GM21619 (cell line): ENCODE results near the gene NR2F1.

Source experiments
- ATAC-seq: cut with Tn5 transposase; IDR thresholded peaks from one replicate; pipeline ENCODE4 v1.9.1; 2021; ENCODE audit not compliant: unreplicated experiment

The NR2F1 gene

GRCh38 chr5:93635991-93636390 lies 53.0 kb downstream of the NR2F1 start:
- ATAC-seq: peak; percentile 81

- ATAC-seq: no peak
These were observed 53.8 kb downstream of the NR2F1 start for GRCh38 chr5:93636837-93637236.

- no peak for ATAC-seq
These were observed 54.7 kb downstream of the NR2F1 start for GRCh38 chr5:93637697-93638096.

- ATAC-seq: no peak
These were observed 59.5 kb downstream of the NR2F1 start for GRCh38 chr5:93642526-93642925.
